Measurements from ENCODE around the gene CNTNAP3B.
"Not testable (repeated sequence)": the region's sequence is repeated elsewhere in the genome, so short reads cannot be mapped to it uniquely, and the experiment has no call there.

Gene CNTNAP3B

GRCh38 chr9:42129073-42129729 lies at the start of gene CNTNAP3B:
CNTNAP3B (minus strand) TSS chr9:42129426; CDS start chr9:42129094, 332 bp downstream.
- not testable (repeated sequence) for DNase-seq (ENCODE audit: low spot score)

- DNase-seq (ENCODE audit: low spot score), result peak; percentile 0
These were observed 31.1 kb upstream of the CNTNAP3B start for GRCh38 chr9:42160299-42160698.

DNA sequence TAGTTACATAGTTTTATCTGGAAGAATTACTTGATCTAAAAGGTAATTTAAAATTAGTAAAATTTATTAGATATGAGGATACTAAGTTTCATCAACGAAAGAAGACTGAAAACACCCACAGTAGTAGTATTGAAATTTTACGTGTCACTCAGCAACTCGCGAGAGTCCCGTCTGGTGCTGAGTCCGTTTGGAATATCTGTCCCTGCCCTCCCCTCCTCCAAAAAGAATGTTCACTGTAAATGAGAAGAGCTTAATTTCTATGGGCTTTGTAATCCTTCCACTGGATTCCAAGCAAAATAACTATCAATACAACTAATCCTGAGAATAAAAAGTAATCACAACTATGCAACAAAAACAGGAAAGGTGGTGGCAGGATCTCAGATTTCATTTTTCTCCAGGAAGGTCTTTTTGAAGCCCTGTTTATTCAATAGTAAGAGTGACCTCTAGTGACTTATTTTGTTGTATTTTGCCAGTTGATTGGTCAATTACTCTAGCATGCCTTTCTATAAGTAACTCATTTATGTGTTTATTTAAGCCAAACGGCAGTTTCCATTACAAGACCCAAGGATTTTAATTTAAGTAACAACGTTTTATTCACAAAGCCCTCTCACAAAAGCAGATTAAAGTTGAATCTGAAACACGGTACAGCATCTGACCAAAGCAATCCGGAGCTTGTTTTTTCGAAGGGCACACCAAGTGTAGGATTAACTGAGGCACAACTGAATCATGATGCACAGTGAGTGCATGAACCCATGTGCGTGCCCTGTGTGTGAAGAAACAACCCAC lies 2.0 kb downstream of the CNTNAP3B start:
- peak; percentile 1 for DNase-seq (ENCODE audit: low spot score)

DNA sequence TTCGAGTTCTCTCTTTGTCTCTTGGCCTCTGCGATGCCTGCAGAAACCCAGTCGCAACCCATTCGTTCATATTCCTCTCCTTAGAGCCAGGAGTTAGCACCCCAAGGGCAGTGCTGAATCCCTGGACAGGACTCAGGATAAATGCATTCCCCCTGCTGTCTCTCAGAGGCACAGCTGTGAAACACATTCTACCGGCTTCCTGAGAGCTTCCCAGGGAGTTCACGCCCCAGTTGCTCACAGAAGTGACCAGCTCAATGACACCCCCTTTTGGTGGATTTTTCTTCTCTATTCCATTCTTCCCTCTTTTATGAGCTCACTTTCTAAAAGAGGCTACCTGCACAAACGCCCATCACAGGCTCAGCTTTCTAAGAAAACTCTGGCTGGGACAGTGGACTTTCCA lies 8.2 kb downstream of the CNTNAP3B start:
- peak; percentile 0 for DNase-seq (ENCODE audit: low spot score)

DNA sequence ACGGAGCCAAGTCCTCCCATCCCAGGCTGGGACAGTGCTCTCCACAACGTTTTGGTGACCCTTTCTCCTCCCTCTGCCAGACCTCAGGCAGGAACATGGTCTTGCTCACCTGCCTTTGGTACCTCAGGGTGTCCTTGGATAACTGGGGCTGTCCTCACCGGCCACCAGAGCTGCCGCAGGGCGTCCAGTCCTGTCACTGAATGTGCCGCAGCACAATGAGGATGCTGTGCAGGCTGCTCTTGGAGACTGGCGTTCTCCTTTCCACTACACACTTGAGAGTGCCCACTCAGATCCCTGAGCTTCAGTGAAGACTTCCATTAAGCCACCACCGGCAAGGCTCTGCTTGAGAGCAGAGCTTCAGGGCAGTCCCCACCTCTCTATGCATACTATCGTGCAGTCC lies 33.3 kb downstream of the CNTNAP3B start:
- DNase-seq (ENCODE audit: low spot score), result not testable (repeated sequence)

DNA sequence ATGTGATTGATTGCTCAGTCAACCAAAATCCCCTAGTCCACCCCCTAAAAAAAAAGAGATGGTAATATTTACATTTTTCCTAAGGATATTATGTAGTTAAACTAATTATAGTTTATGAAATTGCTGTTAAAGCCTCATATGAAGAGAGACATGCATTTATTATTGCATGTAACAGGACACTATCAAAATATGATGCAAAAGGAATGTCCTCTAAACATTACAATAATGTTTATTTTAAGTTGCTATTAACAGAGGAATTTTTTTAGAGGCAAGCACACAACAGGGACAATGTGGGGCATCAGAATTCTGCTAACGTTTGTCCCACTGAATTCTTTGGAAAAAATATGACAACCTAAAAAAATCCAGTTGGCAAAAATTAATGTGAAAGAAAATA lies 44.7 kb downstream of the CNTNAP3B start:
- not testable (repeated sequence) for DNase-seq (ENCODE audit: low spot score)

DNA sequence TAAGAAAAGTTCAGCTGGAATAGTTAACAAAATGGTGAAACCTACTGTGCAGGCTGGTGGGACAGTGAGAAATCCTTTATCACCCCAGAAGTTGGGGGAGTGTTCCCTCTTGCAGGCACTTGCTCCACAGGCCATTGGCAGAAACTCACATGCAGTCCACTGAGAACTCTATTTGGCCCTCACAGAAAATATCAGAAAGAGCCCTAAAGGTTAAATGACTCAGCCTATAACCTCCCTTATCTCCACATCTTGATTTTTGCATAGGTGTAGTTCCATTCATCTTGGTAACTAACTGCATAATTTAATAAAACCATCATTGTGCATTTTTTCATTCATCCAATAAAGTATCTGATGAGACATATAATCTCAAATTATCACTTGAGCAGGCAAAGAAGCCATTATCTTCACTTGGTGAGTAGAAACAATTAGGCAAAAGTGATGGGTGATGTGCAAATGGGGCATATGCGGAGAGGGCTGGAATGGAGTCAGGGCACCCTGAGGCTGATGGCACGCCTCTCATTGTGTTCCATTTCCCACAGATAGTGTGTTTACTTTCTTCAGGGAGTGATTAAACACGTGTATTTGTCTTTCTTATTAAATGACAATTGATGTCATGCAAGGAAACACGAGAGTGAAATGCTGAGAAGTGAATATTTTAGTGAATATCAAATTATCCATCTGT lies 45.2 kb downstream of the CNTNAP3B start:
- DNase-seq (ENCODE audit: low spot score), result not testable (repeated sequence)

- not testable (repeated sequence) for DNase-seq (ENCODE audit: low spot score)
These were observed 48.9 kb downstream of the CNTNAP3B start for GRCh38 chr9:42080376-42080775.

DNA sequence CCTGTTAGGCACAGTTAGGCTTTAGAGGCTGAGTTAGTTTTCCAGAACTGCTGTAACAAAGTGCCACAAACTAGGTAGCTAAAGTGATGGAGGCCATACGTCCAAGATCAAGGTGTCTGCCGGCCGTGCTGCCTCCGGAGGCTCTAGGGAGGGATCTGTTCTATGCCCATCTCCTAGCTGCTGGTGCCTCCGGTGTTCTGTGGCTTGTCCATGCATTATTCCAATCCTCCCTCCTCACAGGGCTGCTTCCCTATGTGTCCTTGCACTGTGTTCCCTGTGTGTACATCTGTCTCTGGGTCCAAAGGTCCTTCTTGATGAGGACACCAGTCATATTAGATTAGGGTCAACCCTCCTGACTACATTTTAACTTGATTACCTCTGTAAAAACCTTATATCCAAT lies 54.4 kb downstream of the CNTNAP3B start:
- DNase-seq (ENCODE audit: low spot score), result not testable (repeated sequence)

DNA sequence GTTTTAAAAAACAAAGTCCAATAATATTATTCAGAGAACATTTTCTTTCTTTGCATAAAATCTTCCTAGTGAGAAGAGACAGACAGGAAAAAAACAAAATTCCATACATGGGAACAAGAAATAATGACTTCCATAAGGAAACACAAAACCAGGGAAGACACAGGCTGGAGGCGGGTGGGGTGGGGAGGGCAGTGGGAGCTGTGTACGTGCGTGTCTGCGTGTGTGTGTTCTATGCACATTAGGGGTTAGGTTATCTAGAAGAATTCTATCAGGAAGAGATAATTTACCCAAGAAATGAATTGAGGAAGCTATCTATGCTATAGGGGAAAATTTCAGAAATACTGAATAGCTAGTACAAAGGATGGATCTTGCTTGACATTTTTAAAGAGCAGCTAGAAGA lies 58.2 kb downstream of the CNTNAP3B start:
- not testable (repeated sequence) for DNase-seq (ENCODE audit: low spot score)

- not testable (repeated sequence) for DNase-seq (ENCODE audit: low spot score)
These were observed 59.0 kb downstream of the CNTNAP3B start for GRCh38 chr9:42070035-42070799.

DNA sequence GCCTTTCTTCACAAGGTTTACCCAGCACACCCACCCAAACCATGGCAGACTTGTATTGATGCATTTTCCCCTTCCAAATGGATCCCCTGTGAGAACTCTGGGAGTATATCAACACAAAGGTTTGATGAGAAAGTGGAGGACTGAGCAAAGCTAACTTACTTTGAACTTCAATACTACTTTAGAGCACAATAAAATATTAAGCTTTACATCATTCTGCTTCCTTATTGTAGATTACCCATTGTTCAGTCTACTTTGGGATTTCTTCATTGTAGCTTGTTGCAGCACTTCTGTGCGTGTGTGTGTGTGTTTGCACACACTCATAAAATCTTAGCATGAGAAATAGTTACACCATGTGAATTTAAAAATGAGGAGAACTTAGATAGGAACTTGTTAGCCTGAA lies 75.4 kb downstream of the CNTNAP3B start:
- not testable (repeated sequence) for DNase-seq (ENCODE audit: low spot score)

DNA sequence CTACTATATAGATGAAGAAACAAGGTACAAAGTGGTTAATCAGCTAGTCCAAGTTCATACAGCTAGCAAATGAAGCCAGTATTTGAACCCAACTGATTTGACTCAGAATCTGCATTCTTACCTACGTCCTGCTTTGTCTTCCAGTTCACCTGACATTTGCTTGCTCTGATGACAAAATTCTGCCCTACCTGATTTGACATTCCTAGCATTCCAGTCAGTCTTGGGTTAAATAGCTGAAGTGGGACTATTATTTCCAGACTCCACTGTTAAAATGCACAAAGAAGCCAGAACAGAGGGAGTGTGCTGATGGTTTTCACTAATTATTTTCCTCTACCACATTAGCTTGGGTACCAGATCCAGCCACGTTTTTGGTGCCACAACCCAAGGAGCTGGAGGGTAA lies 78.5 kb downstream of the CNTNAP3B start:
- DNase-seq (ENCODE audit: low spot score), result not testable (repeated sequence)

DNA sequence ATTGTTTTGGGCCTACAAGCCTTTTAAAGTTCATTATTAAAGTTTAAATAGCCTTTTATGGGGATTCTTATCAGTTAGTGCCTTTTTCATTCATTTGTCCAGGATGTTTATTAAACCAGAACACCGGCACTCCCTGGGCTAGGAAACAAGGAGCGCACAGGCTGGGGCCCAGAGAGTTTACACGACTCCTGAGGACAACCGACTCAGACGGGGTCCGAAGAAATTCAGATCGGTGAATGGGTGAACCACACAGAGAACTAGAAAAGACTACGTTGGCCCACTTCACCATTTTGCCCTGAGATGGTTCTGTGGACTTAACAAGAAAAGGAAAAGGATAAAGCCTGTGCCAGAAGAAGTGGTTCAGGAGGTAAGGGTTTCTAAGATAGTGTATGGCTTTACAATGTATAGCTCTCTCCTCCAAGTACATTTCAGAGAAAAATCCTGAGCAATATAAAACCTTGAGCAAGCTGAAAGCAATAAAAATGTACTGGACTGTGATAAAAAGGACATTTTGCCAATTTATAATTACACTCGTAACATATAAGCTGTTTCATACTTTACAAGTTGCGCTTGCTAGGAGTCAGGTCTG lies 84.7 kb downstream of the CNTNAP3B start:
- not testable (repeated sequence) for DNase-seq (ENCODE audit: low spot score)

DNA sequence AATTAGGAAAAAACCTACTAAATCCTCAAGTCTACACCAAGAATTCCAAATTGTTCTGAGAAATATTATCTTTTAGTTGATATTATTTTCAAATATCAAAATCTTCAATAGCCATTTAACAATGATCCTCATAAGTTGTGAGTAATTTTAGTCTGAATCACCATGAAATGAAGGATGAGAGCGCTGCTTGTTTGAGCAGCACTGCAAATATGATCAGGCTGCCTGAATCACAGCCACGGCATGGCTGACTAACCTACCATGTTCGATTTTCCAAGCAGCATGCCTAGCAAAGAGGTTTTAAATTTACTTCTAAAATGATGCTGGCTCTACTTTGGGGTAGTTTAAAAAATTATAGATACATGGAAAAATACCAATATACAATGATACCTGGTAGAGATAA lies 95.7 kb downstream of the CNTNAP3B start:
- DNase-seq (ENCODE audit: low spot score), result not testable (repeated sequence)

- DNase-seq (ENCODE audit: low spot score), result not testable (repeated sequence)
These were observed 108.6 kb downstream of the CNTNAP3B start for GRCh38 chr9:42020639-42021038.

DNA sequence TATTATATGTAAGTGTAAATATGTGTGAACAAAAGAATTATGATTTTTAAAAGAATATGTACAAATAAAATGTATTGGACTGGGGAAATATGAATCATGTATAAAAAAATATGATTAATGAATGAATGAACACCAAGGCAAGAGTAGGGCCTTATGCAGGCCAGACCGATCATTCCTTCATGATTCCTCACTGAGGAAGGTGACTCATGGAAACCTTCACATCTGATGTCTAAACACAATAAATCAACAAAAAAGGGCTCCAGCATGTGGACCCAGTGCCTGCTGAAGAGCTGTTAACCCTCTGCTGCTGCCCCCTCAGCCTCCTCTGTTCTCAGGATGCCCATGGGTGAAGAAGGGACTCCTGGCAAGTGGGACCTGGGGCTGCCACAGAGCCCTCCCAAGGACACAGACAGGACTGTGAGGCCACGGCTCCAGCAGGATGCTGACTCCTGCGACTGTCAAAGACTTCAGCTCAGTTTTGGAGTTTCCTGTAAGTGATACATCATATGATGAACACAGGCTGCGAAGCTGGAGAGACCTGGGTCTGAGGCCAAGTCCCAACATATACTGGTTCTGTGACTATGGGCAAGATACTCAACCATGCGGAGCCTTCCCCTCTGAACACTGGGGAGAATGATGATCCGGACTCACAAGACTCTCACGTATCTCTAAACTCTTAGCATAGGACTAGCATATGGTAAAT lies 110.9 kb downstream of the CNTNAP3B start:
- not testable (repeated sequence) for DNase-seq (ENCODE audit: low spot score)

DNA sequence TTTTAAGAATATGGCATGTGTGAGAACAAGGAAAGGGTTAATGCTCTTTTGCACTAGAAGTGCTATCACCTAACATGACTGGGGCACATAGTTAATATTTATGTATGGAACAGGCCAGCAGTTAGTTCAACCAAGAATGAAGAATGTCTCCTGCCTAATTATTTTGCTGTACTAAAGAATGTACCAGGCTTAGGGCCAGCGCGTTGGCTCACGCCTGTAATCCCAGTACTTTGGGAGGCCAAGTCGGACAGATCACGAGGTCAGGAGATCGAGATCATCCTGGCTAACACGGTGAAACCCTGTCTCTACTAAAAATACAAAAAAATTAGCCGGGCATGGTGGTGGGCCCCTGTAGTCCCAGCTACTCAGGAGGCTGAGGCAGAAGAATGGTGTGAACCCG lies 114.9 kb downstream of the CNTNAP3B start:
- not testable (repeated sequence) for DNase-seq (ENCODE audit: low spot score)

GRCh38 chr9:41991607-41992006 lies 137.6 kb downstream of the CNTNAP3B start:
- not testable (repeated sequence) for DNase-seq (ENCODE audit: low spot score)

DNA sequence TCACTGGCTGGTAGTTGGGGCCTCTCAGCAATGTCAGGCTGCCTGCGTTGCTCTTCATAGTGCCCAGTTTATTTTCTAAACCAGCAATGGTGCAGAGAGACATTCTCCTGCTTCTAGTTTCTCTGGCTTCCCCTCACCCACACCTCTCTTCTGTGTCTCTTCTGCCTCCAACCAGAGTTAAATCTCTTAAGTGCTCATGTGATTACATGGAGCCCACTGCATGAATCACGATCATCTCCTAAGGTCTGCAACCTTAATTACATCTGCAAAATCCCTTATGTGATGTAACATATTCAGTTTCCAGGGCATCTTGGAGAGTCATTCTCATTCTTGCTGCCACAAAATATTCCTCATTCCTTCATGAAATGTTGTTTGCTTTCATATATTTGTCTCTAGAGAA lies 149.0 kb downstream of the CNTNAP3B start:
- DNase-seq (ENCODE audit: low spot score), result not testable (repeated sequence)

Data from cerebellar cortex (tissue), 1 donor.